KG1 (cell line): ENCODE measurements around the gene CRYBG1.

Experiments
- DNase-seq: peaks from one replicate; lab custom pipeline; 2025; lab: John Stamatoyannopoulos, UW

The CRYBG1 gene

DNA sequence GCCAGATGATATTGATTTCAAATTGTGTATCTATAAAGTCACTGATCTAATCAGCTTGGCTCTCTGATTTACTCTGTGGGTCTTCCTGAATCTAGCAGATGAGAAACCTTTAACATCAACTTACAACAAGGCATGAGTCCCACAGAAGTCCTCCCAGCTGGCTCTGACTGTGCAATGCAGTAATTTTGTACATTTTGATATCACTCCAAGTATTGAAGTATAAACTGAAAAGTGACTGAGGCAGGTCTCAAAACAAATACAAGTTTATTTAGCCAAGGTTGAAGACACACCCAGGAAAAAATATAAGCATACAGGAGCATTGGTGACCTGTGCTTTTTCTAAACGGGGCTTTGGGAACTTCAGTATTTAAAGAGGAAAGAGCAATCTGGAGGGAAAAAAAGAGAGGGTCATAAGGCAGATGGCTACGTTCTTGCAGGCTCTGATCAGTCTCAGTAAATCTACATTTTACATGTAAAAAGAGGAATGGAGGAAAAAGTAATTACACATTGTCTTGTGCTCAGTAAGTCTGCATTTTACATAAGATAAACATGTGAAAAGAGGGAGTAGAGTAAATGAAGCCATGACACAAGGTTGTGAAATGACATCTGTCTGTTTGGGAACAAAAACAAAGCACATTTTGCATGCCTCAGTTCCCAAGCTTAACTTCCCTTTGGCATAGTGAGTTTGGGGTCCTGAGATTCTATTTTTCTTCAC is 59.5 kb downstream of the CRYBG1 start:
- DNase-seq: no peak

DNA sequence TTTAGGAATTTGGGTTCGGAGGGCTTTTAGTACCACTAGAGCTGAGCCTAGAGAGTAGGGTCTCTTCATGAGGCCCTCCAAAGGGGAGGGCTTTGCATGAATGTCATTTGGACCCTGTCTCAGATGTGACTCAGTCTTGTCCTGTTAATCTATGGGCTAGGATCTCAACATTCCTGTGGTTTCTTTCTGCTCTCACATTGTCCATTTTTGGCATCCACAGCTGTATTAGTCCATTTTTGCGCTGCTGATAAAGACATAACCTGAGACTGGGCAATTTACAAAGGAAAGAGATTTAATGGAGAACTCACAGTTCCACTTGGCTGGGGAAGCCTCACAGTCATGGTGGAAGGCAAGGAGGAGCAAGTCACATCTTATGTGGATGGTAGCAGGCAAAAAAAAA is 61.0 kb downstream of the CRYBG1 start:
- no peak for DNase-seq

DNA sequence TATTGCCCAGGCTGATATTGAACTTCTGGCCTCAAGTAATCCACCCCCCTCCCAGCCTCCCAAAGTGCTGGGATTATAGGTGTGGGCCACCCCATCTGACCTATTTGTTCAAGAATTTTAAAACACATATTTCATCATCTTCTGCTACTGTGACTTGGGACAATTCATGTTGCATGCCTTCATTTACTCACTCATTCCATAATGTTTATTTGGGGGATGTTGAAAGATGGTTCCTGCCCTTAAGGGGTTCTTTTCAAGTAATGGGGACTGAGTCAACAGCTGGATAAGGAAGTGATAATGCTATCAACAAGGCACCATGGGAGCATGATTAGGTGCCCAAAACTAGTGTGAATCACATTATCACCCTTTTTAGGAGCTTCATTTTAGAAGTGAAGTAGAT is 62.0 kb downstream of the CRYBG1 start:
- DNase-seq: no peak

DNA sequence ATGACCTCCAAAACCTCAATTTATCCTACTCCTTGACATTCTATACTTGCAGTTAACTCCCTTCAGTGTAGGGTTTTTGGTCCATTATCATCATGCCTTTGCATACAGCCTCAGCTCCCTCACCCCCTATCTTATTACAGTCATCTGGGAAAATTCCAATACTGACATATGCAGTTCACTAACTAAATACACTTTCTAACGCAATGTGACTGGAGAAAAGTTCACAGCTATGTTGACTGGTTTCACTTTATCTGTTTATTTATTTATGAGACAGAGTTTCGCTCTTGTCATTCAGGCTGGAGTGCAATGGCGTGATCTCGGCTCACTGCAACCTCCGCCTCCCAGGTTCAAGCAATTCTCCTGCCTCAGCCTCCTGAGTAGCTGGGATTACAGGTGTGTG is 64.9 kb downstream of the CRYBG1 start:
- no peak for DNase-seq

DNA sequence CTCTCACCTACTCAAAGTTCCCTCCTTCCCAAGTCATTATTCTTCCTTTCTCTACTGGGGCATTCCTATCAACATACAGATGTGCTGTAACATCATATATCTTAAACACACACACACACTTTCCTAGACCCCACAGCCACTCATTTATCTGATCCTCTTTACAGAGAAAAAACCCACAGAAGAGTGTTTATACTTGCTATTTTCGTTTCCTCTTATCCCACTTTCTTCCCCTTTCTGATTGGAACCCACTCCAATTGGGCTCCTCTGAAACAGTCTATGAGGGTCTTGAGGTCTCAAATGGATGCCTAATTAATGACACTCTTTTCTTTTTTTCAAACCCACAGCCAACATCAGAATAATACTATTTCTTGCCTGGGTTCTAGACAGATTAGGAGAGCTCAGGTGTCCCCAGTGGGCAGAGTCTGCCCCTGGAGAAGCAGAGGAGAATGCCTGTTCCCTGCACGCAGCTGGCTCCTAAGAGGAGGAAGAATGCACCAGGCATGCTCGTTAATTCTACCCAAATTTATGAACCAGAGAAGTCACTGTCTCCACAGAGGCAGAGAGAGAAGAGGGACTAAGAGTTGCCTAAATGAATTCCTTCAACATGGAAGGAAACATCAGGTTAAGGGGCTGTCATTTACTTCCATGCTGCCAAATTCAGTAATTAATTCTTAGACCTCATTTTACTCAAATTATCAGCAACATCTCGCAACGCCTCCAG is 65.9 kb downstream of the CRYBG1 start:
- DNase-seq: no peak

DNA sequence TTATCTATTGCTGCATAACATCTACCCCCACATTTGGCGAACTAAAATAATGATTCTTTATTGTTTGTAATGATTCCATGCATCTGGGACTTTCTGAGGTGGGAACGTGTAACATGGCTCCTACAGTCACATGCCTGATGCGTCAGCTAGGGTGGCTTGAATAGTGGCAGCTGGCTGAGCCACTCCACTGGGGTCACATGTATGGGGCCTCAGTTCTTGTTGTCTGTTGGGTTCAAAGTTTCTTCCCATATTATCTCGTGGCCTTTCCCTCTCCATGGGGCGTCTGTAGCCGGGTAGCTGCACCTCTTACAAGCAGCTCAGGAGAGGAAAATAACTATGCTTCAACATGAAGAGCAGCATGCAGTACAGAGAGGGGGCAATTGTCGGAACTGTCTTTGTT is 69.9 kb downstream of the CRYBG1 start:
- DNase-seq: no peak

DNA sequence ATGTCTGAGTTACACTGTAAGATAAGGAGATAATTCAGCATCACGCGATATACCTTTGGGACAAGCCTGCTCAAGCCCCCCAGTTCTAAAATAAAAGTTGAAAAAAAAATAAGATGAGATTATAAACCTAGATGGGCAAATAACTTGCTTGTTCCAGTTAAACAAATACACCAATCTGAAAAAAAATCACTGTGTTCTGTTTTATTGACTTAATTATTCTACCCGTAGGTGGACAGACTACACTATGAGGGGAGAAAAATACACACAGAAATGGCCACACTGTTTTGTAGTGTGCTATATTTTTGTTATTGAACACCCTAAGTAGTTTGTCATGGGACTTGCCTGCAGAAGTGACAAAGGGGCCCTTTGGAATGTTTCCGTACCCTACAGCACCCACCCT is 70.9 kb downstream of the CRYBG1 start:
- DNase-seq: no peak

DNA sequence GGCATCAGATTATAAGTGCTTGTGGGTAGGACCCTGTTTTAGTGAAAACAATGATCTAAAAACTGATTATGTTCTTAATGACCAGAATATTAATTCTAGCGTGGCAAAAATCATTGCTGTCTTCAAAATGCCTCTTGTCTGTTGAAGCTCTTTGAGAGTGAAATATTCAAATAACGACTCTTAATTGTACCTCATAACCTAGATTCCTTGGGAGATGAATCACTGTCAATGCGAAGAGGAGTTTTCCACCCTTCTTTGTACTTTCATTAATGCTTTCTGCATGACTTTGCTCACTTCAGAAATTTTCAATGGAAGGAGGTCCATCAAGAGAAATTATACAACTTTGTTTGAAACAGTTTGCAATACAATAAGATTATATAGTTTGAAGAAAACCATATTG is 71.5 kb downstream of the CRYBG1 start:
- no peak for DNase-seq

DNA sequence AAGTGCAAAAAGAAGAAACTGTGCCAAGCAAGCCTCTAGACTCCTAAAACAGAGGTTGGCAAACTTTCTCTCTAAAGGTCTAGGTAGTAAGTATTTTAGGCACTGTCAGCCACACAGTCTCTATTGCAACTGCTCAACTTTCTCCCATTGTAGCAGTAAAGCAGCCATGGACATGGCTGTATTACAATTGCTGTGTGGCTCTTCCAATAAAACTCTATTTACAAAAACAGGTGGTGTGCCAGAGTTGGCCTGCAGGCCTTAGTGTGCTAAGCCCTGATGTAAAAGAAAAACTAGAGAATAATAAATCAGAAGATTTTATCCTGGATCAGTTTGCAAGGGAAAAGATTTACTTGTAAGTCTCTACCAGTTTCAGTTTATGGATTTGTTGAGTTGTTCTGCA is 74.0 kb downstream of the CRYBG1 start:
- no peak for DNase-seq

DNA sequence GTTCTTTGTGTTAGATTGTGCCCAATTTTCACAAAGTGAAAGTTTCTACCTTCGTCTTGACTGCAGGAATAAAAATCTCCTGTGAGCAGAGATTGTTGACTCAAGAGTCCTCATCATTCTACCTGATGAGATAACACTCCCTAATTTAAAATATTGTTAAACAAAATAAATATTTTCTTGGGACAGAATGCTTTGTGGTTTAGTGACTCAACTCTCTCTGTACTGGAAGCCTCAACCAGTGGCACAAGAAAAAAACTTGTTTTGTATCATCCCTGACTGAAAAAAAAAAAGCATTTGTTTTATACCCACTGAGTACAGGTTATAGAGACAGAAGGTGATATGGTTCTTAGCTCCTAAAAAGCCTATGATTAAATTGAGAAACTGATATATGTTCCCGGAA is 78.9 kb downstream of the CRYBG1 start:
- DNase-seq: no peak

DNA sequence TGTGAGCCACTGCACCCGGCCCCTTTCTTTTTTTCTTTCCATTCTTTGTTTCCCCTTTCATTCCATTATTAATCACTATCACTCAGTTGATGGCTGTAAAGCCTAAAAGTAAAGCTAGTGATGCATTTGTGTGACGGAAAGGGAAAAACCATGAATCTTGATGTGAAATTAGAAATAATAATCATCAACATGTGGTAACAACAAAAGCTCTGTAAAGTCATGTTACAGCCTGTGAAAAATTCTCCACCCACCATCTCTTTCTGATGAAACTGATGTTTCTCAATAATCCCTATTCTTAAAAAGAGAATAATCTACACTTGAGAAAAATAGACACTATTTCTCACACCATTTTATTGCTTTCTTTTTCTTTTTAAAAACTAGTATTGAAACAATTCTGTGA is 80.0 kb downstream of the CRYBG1 start:
- DNase-seq: no peak

DNA sequence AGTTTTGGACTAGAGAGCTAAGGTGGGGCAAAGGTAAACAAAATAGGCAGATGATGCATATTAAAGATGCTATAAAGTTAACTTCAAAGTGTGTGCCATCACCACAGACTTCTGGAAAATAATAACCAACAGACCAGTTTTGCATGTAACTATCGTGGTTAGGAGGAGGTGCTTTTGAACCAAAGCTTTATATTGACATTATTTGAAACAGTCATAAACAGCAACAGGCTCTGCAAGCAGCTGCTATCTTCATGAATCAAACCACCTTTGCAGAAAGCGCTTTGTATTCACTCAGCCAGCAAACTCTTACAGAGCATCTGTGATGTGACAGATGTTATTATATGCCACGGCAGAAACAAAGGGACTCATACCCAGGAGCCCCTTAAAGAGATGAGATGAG is 81.9 kb downstream of the CRYBG1 start:
- DNase-seq: no peak

DNA sequence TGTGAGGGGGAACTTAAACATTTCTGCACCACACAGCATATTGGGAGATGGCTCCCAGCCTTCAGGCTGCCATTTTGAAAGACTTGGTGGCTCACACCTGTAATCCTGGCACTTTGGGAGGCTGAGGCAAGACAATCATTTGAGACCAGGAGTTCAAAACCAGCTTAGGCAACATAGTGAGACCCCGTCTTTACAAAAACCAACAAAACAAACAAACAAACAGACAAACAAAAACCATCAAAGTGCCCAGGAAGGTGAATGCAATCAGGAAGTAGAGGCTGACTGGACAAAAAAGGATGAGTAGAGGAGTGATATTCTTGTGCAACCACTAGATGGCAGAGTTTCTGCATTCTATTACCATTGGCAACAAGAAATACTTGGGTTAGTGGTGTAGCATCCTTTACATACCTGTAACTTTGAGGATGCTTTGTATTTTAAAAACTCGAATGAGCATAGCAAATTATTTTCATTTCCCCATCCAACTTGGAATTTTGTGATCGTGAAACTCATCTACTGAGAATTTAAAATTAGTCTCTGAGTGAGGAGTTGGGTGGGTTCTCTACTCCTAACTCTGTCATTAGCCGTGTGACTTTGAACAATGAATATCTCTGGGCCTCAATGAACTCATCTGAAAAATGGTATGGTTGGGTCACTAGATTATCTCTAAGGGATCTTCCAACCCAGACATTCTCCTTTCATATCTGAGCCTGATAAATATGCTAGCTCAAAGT is 84.4 kb downstream of the CRYBG1 start:
- DNase-seq: peak; percentile 16

DNA sequence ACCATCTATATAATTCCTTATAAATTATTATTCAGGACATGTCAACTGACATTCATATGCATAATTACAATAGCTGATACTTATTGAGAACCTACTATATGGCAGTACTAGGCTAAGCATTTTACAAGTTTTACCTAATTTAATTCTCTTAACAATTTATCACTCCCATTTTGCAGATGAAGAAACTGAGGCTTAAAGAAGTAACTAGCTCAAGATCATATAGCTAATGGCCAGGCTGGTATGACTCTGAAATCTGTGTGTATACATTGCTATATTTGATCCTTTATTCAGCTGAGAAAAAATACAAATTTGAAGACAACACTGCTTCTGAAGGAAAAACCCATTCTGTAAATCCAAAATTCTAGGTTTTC is 85.0 kb downstream of the CRYBG1 start:
- no peak for DNase-seq

DNA sequence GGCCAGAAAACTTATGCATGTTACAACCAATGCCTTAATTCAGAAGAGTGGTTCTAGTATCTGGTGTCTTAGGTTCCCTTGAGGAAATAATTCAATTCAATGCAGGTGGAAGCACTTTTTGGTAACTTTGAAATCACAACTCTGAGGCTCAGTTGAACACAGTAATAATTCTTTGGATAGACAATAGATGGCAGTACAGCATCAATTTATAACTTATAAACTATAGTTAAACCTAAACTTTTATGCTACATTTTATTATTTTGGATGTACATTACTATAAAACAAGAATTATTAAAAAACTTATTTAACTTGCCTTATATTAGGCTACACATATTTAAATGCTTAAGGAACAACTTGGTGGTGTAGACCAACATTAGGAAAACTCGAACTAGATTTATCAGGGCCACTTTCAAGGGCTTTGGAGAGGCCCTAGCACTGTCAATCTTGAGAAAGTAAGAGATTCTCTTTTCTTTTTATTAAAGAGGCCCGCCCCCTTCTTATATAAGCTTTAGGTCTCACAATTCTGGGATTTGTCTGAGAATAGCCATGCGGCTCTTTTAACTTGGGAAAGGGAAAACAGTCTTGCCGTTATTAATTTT is 85.9 kb downstream of the CRYBG1 start:
- DNase-seq: no peak

DNA sequence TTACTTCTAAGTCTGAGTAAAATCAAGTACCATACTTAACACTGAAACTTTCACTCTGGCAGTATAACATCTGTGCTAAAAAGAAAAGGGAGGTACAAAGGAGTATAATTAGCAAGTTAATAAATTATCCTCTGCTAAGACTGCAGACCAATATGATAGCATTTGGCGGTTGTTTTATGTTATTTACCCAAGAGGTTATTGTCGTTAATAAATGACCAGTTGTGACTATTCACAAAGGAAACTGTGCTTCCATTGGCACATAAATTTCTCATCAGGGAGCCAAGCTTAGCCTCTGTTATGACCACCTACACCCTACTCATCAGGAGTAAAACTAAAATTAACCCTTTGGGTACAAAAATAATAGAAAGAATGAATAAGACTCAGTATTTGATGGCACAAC is 86.5 kb downstream of the CRYBG1 start:
- DNase-seq: no peak

DNA sequence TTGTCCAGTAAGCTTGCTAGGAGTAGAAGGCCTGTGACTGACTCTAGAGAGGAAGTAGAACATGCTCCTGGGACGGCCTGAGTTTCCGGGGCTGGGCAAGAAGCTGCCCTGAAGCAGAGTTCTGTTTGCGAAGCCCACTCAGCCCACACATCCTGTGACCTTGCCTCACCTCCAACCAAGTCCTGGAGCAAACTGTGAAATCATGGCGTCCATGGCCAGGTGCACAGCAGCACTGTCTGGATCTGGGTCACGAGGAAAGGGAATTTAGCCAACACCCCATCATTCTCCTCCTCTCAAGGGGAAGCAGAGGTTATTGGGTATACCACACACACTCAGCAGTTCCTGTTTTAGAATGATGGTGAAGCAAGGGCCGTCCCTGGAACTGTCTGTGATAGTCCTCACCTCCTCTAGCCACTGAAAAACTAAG is 87.5 kb downstream of the CRYBG1 start:
- DNase-seq: peak; percentile 73

DNA sequence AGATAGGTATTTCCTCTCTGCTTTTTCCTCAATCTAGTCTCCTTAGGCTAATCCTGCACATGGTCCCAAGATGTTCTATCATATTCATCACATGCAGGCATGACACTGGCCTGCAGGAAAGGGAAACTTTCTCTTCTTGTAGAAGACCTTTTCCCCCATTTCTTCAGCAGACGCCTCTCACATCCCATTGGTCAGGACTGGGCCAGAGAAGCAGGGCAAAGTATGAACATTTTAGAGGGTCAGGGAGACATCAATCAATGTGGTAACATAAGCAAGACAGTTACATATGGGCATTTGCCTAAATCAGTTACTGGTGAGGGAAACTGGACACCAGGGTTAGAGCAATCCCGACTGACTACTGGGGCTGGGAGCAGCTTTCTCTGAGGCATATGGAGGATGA is 90.1 kb downstream of the CRYBG1 start:
- no peak for DNase-seq

DNA sequence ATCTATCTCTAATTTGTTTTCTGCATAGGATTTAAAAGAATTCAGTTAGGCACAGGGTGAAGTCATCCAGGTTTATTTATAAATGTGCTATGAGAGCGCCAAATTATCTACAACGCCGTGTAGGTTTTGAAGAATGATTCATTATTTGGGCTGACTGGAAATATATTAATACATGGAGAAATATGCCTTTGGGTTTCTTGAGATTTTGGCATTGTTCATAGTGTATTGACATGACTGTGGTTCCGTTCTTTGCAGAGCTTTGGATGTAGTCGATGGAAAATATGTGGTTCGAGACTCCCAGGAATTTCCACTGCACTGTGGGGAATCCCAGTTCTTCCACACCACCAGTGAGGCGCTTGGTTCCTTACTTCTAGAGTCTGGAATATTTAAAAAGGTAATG is 90.9 kb downstream of the CRYBG1 start:
- DNase-seq: no peak

DNA sequence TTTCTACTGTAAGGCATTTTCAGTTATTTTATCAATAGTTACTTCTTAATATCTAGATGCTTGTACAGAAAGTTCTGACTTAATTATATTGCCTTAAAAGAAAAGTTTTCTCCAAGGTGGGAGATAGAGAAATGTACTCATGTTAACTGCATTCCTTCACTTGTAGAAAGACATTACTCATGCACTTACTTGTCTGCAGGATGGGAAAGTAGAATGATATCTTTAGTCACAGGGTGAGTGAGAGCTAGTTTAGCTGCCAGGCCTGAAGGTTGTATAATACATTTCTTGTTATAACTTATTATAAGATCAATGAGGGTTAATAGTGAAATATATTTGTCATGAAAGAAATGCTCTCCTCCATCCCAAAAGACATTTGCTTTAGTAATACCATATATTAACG is 92.1 kb downstream of the CRYBG1 start:
- no peak for DNase-seq

DNA sequence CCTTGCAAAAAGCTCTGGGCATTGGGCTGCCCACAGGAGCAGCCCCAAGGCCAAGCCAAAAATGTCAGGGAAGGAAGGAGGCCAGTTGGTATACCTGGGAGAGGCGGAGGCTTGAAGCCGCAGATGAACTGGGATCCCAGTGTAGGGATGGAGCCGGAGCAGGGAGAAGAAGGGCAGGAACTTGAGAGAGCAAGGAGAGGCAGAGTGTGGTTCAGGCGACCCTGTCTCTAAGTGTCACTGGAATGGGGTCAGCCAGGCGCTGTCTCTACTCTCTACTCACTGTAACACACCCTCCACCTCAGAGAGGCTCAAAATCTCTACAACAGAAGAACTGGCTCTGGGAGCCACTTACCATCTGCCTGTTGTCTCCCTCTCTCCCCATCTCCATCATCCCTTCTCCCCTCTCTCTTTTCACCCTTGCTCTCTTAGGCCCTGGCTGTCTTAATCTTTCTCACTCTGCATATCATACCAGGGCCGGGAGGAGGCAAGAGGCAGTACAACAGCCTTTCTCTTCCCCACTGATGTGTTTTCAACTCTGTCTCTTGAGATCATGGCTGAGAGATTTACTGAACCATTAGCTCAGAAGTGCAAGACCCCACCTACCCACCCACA is 93.3 kb downstream of the CRYBG1 start:
- DNase-seq: no peak

DNA sequence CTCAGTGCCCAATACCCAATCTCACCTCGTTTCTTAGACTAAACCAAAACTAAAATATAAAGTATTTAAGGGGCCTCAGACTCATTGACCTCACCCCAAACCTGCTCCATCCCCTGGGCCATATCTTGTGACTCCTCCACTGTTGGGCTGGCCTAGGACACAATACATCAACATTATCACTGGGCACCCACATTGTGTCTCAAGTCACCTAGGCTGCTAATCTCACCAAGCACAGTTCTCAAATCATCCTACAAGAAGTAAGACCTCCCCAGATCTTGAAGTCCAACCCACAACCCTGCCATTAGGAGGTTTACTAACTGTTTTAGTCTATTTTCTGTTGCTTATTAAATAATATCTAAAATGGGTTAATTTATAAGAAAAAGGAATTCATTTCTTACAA is 96.2 kb downstream of the CRYBG1 start:
- no peak for DNase-seq
